ENCODE measurements around the gene PRDM8.

GRCh38 chr4:80202190-80202711, 4.9 kb downstream of the PRDM8 start:
- TF ChIP-seq SUZ12 (IDR thresholded peaks at IDR 0.05; ENCODE audit: low read length) (no peak; the same call in 1 of the 2 replicates), CTCF (IDR thresholded peaks at IDR 0.05; ENCODE audit: control extremely low read depth in 1 of 3, insufficient read depth in 1 of 3, low read depth in 1 of 3, low read length in 3 of 3) (peak in 2 of 3 experiments; percentile 69; a peak in 3 of 4 replicates), POLR2AphosphoS5 (IDR thresholded peaks at IDR 0.05; ENCODE audit: low read depth, low read length) (no peak), EGR1 (IDR thresholded peaks at IDR 0.05; ENCODE audit: borderline replicate concordance, low read depth, low read length) (no peak), TEAD4 (IDR thresholded peaks at IDR 0.05; ENCODE audit: low read depth, low read length) (no peak), FOSL1 (IDR thresholded peaks at IDR 0.05; ENCODE audit: insufficient read depth, low read depth, low read length) (no peak), EZH2 (IDR thresholded peaks at IDR 0.05; ENCODE audit: low read depth, low read length, severe bottlenecking) (peak; percentile 78), BCL11A (IDR thresholded peaks at IDR 0.05; ENCODE audit: low read depth in 2 of 2, low read length in 2 of 2) (no peak), TAF1 (IDR thresholded peaks at IDR 0.05; ENCODE audit: low read depth, low read length) (no peak), SIN3A (conservative IDR thresholded peaks at IDR 0.05 in 1 of 2, IDR thresholded peaks at IDR 0.05 in 1 of 2; ENCODE audit: low read depth in 1 of 2, low read length in 2 of 2) (no peak), ATF2 (IDR thresholded peaks at IDR 0.05; ENCODE audit: low read length) (no peak), EP300 (IDR thresholded peaks at IDR 0.05; ENCODE audit: borderline replicate concordance in 1 of 2, low read depth in 2 of 2, low read length in 2 of 2) (peak in 1 of 2 experiments; percentile 61; a peak in 1 of 3 replicates)

Data from H1 (cell line).